ENCODE measurements around the gene C8G.
A peak's percentile ranks its signal among the peaks of the same experiment; 100 is the strongest.

The C8G gene

GRCh38 chr9:136963751-136964150, 18.7 kb downstream of the C8G start:
- Histone ChIP-seq H2AFZ (ENCODE audit: low read depth) (no peak overlapping the region), H3K27me3 (ENCODE audit: insufficient read depth, low read depth) (no peaks in the 10 kb centered on the region; the same call in 1 of the 2 replicates), H3K4me3 (IDR thresholded peaks at IDR 0.05; ENCODE audit: insufficient read depth, low read depth, low read length) (no peak overlapping the region), H4K20me1 (ENCODE audit: insufficient read depth) (no peaks in the 10 kb centered on the region), H3K9ac (no peak overlapping the region), H3K36me3 (ENCODE audit: insufficient read depth) (no peaks in the 10 kb centered on the region), H3K4me1 (ENCODE audit: low read depth, poor library complexity, severe bottlenecking) (peaks cover 41% of the 10 kb centered on the region), H3K79me2 (ENCODE audit: insufficient read depth, low read depth) (no peaks in the 10 kb centered on the region), H3K27ac (no peak overlapping the region), H3K4me2 (no peak overlapping the region)
- TF ChIP-seq CTCF (conservative IDR thresholded peaks at IDR 0.05; ENCODE audit: low read depth, low read length) = no peak

- Histone ChIP-seq H3K27ac (no peak overlapping the region), H3K4me3 (IDR thresholded peaks at IDR 0.05; ENCODE audit: insufficient read depth, low read depth, low read length) (no peak overlapping the region), H3K4me2 (peak overlapping the region; percentile 25; the same call in 1 of the 2 replicates), H3K27me3 (ENCODE audit: insufficient read depth, low read depth) (no peaks in the 10 kb centered on the region; the same call in 1 of the 2 replicates), H3K9ac (no peak overlapping the region), H2AFZ (ENCODE audit: low read depth) (no peak overlapping the region), H3K4me1 (ENCODE audit: low read depth, poor library complexity, severe bottlenecking) (peaks cover 40% of the 10 kb centered on the region), H3K79me2 (ENCODE audit: insufficient read depth, low read depth) (no peaks in the 10 kb centered on the region), H3K36me3 (ENCODE audit: insufficient read depth) (no peaks in the 10 kb centered on the region), H4K20me1 (ENCODE audit: insufficient read depth) (no peaks in the 10 kb centered on the region)
- no peak for TF ChIP-seq CTCF (conservative IDR thresholded peaks at IDR 0.05; ENCODE audit: low read depth, low read length)
Measured at GRCh38 chr9:136964171-136964689, 19.2 kb downstream of the C8G start.

DNA sequence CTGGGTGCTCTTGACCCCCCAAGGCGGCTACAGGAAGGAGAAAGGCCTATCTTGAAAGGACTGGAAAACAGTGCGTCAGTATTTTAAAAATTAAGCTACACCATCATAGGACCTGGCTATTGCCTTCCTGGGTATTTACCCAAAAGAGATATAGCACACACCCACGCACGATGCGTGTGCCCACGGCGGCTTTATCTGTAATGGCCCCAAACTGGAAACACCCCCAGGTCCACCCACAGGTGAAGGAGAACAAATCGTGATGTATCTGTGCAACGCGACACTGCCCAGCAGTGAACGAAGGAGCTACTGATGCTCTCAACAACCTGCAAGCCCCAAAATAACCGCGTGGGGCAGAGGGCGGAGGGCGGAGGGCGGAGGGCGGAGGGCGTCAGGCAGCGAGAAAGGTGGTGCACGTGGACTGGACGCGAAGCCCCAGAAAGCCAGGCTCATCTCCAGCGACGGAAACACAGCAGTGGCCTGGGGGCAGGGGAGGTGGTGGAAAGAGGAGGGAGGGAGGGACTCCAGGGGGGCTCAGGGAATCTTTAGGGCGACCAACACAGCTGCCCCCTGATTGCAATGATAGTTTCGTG, 19.9 kb downstream of the C8G start:
- no peaks in the 10 kb centered on the region; the same call in 1 of the 2 replicates for H3K27me3 ChIP-seq (ENCODE audit: insufficient read depth, low read depth)

DNA sequence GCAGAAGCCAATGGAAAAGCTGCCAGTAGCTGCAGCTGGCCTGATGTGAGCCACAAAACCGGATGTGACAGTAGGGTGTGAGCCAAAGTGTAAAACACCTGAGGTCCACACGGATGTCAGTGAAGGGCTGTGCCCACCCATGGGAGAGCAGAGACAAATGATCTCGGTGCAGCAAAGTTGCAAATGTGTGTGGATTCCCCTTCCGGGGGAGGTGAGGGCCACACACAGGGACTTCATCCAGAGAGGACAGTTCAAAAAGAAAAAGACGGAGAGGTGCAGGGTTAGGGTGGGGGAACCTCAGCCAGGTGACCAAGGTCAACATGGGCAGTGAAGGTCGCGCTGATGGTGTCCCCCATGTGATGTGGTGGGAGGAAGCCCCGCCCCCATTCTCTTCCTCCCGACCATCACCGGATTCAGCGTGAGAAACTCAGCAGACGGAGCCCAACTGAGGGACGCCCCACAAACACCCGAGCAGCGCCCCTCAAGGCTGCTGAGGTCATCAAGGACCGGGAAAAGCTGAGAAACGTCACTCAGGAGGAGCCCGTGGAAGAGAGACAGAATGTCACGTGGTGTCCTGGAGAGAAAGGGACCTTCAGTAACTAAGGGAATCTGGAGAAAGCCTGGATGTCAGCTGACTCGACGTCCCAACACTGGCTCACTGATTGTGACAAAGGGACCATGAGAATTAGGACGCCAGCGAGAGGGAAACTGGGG, 20.9 kb downstream of the C8G start:
- Histone ChIP-seq H3K79me2 (ENCODE audit: insufficient read depth, low read depth) (no peaks in the 10 kb centered on the region), H2AFZ (ENCODE audit: low read depth) (peak overlapping the region; percentile 35; the same call in 1 of the 2 replicates), H3K27me3 (ENCODE audit: insufficient read depth, low read depth) (no peaks in the 10 kb centered on the region; the same call in 1 of the 2 replicates), H4K20me1 (ENCODE audit: insufficient read depth) (no peaks in the 10 kb centered on the region), H3K36me3 (ENCODE audit: insufficient read depth) (no peaks in the 10 kb centered on the region), H3K9ac (no peak overlapping the region), H3K27ac (no peak overlapping the region), H3K4me1 (ENCODE audit: low read depth, poor library complexity, severe bottlenecking) (peaks cover 29% of the 10 kb centered on the region), H3K4me3 (IDR thresholded peaks at IDR 0.05; ENCODE audit: insufficient read depth, low read depth, low read length) (no peak overlapping the region), H3K4me2 (peak overlapping the region; percentile 46; the same call in 1 of the 2 replicates)
- TF ChIP-seq CTCF (conservative IDR thresholded peaks at IDR 0.05; ENCODE audit: low read depth, low read length) = no peak

More for the DNA sequence above, 19.9 kb downstream of the C8G start:
- Histone ChIP-seq H2AFZ (ENCODE audit: low read depth) (no peak overlapping the region), H3K27ac (no peak overlapping the region), H3K9ac (no peak overlapping the region), H4K20me1 (ENCODE audit: insufficient read depth) (no peaks in the 10 kb centered on the region), H3K4me3 (IDR thresholded peaks at IDR 0.05; ENCODE audit: insufficient read depth, low read depth, low read length) (no peak overlapping the region), H3K36me3 (ENCODE audit: insufficient read depth) (no peaks in the 10 kb centered on the region), H3K4me2 (no peak overlapping the region), H3K79me2 (ENCODE audit: insufficient read depth, low read depth) (no peaks in the 10 kb centered on the region), H3K4me1 (ENCODE audit: low read depth, poor library complexity, severe bottlenecking) (peaks cover 33% of the 10 kb centered on the region)
- TF ChIP-seq CTCF (conservative IDR thresholded peaks at IDR 0.05; ENCODE audit: low read depth, low read length) = no peak
